Panc1 (cell line): Measurements from ENCODE around the gene PIK3R5. TPM values are rescaled to one million over a fixed set of nuclear protein-coding genes. Genes with fewer than 3 reads are reported as not detected.

ENCODE experiments used
- ATAC-seq: fragments of 200-7000 bp; cut with Tn5 transposase; 2 replicates; pipeline ENCODE4 v1.9.1; 2020; ENCODE audit warnings: mild to moderate bottlenecking, moderate library complexity
- BruUV-seq: library from RNA; stranded (reverse); fragments of 400-500 nt; replicated peaks from 2 replicates; lab custom pipeline; 2021; lab: Mats Ljungman, UMichigan
- CTCF ChIA-PET: fragments of 300-600 bp; sonication (Branson Sonifier 250); formaldehyde crosslinking; loops from one replicate; lab custom pipeline; 2022; ENCODE audit warnings: antibody characterized with exemption; lab: Charles Lee
- POLR2A ChIA-PET: fragments of 300-600 bp; sonication (Branson Sonifier 250); formaldehyde crosslinking; loops from one replicate; lab custom pipeline; 2022; ENCODE audit warnings: antibody characterized with exemption; lab: Charles Lee
- DNase-seq: peaks from one replicate; pipeline ENCODE4 v3.0.0-alpha.2; 2010; ENCODE audit warnings: low read depth, low spot score
- H3K27ac ChIP-seq: 2 replicates; pipeline ENCODE4 v1.5.1; 2011; ENCODE audit warnings: mild to moderate bottlenecking, low read length, inconsistent platforms
- H3K27me3 ChIP-seq: fragments of 200-500 bp; sonication (Bioruptor generic); 2 replicates; pipeline ENCODE4 v1.6.0; 2014; ENCODE audit warnings: low read length, inconsistent platforms; ENCODE audit not compliant: control insufficient read depth, insufficient read depth
- H3K36me3 ChIP-seq: fragments of 200-500 bp; sonication (Bioruptor generic); 2 replicates; pipeline ENCODE4 v1.5.1; 2014; ENCODE audit warnings: inconsistent platforms, mild to moderate bottlenecking, low read length, moderate library complexity; ENCODE audit not compliant: control insufficient read depth, insufficient read depth
- H3K4me1 ChIP-seq: 2 replicates; pipeline ENCODE4 v1.5.1; 2011; ENCODE audit warnings: inconsistent platforms, mild to moderate bottlenecking, low read length, moderate library complexity; ENCODE audit not compliant: control insufficient read depth, insufficient read depth
- H3K4me3 ChIP-seq, 2 experiments: 2 replicates each; pipeline ENCODE4 v1.5.1; 2011 to 2012; ENCODE audit warnings: low read depth in 2 of 2, low read length in 2 of 2, mild to moderate bottlenecking in 2 of 2, inconsistent platforms in 1 of 2, moderate library complexity in 1 of 2
- H3K9me3 ChIP-seq: fragments of 200-500 bp; sonication (Bioruptor generic); 2 replicates; pipeline ENCODE4 v1.5.1; 2014; ENCODE audit warnings: low read depth, mild to moderate bottlenecking, inconsistent platforms, low read length, moderate library complexity; ENCODE audit not compliant: control insufficient read depth, insufficient read depth
- CTCF ChIP-seq: fragments of 450-650 bp; IDR thresholded peaks from 2 replicates; pipeline ENCODE4 v1.5.1; 2017; ENCODE audit warnings: mild to moderate bottlenecking
- POLR2AphosphoS5 ChIP-seq: IDR thresholded peaks from 2 replicates; pipeline ENCODE4 v1.6.1; 2012; ENCODE audit warnings: mild to moderate bottlenecking, low read depth, low read length, moderate library complexity
- REST ChIP-seq, 2 experiments: IDR thresholded peaks; 2 replicates each; pipeline ENCODE4 v1.6.1; 2011 to 2012; ENCODE audit warnings: low read depth in 2 of 2, control low read depth in 1 of 2, low read length in 1 of 2, mild to moderate bottlenecking in 1 of 2, moderate library complexity in 1 of 2; ENCODE audit not compliant: insufficient read depth in 1 of 2
- SIN3A ChIP-seq: IDR thresholded peaks from 2 replicates; pipeline ENCODE4 v1.6.1; 2012; ENCODE audit warnings: low read depth, mild to moderate bottlenecking, low read length, moderate library complexity, borderline replicate concordance; ENCODE audit not compliant: insufficient read depth
- TCF7L2 ChIP-seq: IDR thresholded peaks from 2 replicates; pipeline ENCODE4 v1.6.1; 2011; ENCODE audit warnings: mild to moderate bottlenecking, low read depth, low read length, inconsistent platforms
- in situ Hi-C: cut with HindIII; loops from 2 replicates; pipeline ENCODE4 v1.10.0; 2016; ENCODE audit warnings: low sequenced_read_pairs, low pct_unique_long_range_greater_than_20kb
- intact Hi-C: fragments of 100-400 bp; cut with micrococcal nuclease; formaldehyde crosslinking; loops from one replicate; pipeline ENCODE4 v1.10.0; 2022; ENCODE audit not compliant: unreplicated experiment
- total RNA-seq: library from RNA; stranded (reverse); gene quantifications from one replicate; pipeline ENCODE4 v1.2.1, GENCODE V29; 2021; ENCODE audit not compliant: unreplicated experiment

PIK3R5 gene
- total RNA-seq, 1 experiment from 2014 or later = 0.15 TPM

GRCh38 chr17:8869114-8869815 is 96.2 kb downstream of the PIK3R5 start:
- CTCF ChIA-PET = interaction anchor here (1.0 kb wide), 1 partner anchor 19 kb away, joined by 3 read pairs; no protein-coding TSS in a partner anchor
- Histone ChIP-seq H3K27me3 (no peaks in the 10 kb centered on the region; the same call in 1 of the 2 replicates), H3K27ac (no peak overlapping the region), H3K9me3 (no peaks in the 10 kb centered on the region), H3K4me3 (no peak overlapping the region), H3K4me1 (no peaks in the 10 kb centered on the region), H3K36me3 (no peaks in the 10 kb centered on the region)
- ATAC-seq = no peak
- in situ Hi-C loops (no loop called here), intact Hi-C loops (no loop called here)
- DNase-seq = no peak
- TF ChIP-seq REST (IDR thresholded peaks at IDR 0.05; ENCODE audit: insufficient read depth in 1 of 2, low read depth in 2 of 2, low read length in 1 of 2) = no peak
- TF ChIP-seq SIN3A = no peak
- no peak for TF ChIP-seq CTCF
- TF ChIP-seq TCF7L2 = no peak
- TF ChIP-seq POLR2AphosphoS5 = no peak
- no TSS peak for BruUV-seq
- POLR2A ChIA-PET = no interaction called here

- H3K4me1 ChIP-seq = no peaks in the 10 kb centered on the region
- H3K4me3 ChIP-seq = no peak overlapping the region
- DNase-seq (no peak), ATAC-seq (no peak)
- POLR2A ChIA-PET = no interaction called here
- no peaks in the 10 kb centered on the region for H3K36me3 ChIP-seq
- BruUV-seq = no TSS peak
- no peak for TF ChIP-seq SIN3A
- TF ChIP-seq CTCF = no peak
- TF ChIP-seq REST (IDR thresholded peaks at IDR 0.05; ENCODE audit: insufficient read depth in 1 of 2, low read depth in 2 of 2, low read length in 1 of 2) = no peak
- no peak for TF ChIP-seq POLR2AphosphoS5
- no peak for TF ChIP-seq TCF7L2
- CTCF ChIA-PET = no interaction called here
- intact Hi-C loops (no loop called here), in situ Hi-C loops (no loop called here)
- H3K27ac ChIP-seq = no peak overlapping the region
- no peaks in the 10 kb centered on the region; the same call in 1 of the 2 replicates for H3K27me3 ChIP-seq
- no peaks in the 10 kb centered on the region for H3K9me3 ChIP-seq
These were observed 97.0 kb downstream of the PIK3R5 start for GRCh38 chr17:8868529-8868951.
